Measurements from ENCODE around the gene CEP350.

DNA sequence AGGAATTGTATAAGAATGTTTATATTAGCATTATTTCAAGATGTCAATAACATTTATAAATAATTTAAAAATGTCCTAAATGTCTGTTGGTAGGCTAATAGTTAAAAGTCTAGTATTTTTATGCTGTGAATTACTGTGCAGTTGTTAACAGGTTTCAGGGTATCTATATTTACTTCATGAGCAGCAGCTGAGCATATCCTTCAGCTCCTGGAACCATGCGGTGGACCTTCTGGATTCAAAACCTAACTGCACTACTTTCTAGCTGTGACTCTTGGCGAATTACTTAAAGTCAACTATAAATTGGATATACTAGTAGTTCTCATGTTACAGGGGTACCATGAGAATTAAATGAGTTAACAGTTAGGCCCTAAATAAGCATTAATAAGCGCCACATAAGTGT lies 3.7 kb downstream of the CEP350 start:
- no peak for TF ChIP-seq POLR2AphosphoS5 (IDR thresholded peaks at IDR 0.05; ENCODE audit: insufficient read depth in 1 of 2, low read depth in 1 of 2)
- TF ChIP-seq, protein P1, sequence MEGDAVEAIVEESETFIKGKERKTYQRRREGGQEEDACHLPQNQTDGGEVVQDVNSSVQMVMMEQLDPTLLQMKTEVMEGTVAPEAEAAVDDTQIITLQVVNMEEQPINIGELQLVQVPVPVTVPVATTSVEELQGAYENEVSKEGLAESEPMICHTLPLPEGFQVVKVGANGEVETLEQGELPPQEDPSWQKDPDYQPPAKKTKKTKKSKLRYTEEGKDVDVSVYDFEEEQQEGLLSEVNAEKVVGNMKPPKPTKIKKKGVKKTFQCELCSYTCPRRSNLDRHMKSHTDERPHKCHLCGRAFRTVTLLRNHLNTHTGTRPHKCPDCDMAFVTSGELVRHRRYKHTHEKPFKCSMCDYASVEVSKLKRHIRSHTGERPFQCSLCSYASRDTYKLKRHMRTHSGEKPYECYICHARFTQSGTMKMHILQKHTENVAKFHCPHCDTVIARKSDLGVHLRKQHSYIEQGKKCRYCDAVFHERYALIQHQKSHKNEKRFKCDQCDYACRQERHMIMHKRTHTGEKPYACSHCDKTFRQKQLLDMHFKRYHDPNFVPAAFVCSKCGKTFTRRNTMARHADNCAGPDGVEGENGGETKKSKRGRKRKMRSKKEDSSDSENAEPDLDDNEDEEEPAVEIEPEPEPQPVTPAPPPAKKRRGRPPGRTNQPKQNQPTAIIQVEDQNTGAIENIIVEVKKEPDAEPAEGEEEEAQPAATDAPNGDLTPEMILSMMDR (IDR thresholded peaks at IDR 0.05) = no peak
